ENCODE data around the gene L3HYPDH. TPM values are rescaled to one million over a fixed set of nuclear protein-coding genes. Genes with fewer than 3 reads are reported as not detected.

The L3HYPDH gene
- total and polyA plus RNA-seq, 2 of the 13 experiments (the other 11 are each of a cell fraction or from before 2014, with no cell fraction given), result 30.5 to 36.6 TPM

DNA sequence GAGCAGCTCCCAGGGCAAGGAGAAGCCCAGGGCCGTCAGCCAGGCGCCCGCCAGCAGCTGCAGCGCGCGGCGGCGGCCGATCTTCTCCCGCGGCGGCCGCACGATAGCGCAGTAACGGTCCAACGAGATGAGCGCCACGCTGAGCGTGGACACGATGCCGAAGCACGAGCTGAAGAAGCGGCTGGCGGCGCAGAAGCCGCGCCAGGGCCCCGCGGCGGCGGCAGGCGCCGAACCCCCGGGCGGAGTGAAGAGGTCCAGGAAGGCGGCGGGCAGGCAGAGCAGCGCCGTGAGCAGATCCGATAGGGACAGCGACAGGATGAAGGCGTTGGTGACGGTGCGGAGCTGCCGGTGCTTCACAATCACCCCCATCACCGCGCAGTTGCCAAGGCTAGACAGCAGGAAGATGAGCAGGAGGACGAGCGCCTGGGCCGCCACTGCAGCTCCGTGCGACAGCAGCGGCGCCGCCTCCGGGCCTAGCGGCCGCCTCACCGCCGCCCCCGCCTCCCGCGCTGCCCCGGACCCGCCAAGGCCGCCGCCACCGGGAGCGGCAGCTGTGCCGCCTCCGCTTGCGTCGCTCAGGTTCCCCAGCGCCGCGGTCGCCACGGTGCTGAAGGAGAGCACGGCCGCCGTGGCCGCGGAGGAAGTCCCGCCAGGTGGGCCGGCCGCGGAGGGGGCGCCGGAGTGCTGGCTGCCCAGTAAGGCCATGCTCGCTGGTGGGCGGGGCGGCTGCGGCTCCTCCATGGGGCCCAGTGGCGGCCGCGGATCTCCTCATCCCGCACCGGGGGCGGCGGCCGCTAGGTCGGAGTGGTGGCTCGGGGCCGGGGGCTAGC lies 19.5 kb downstream of the L3HYPDH start (continued):
- TF ChIP-seq, protein P1, sequence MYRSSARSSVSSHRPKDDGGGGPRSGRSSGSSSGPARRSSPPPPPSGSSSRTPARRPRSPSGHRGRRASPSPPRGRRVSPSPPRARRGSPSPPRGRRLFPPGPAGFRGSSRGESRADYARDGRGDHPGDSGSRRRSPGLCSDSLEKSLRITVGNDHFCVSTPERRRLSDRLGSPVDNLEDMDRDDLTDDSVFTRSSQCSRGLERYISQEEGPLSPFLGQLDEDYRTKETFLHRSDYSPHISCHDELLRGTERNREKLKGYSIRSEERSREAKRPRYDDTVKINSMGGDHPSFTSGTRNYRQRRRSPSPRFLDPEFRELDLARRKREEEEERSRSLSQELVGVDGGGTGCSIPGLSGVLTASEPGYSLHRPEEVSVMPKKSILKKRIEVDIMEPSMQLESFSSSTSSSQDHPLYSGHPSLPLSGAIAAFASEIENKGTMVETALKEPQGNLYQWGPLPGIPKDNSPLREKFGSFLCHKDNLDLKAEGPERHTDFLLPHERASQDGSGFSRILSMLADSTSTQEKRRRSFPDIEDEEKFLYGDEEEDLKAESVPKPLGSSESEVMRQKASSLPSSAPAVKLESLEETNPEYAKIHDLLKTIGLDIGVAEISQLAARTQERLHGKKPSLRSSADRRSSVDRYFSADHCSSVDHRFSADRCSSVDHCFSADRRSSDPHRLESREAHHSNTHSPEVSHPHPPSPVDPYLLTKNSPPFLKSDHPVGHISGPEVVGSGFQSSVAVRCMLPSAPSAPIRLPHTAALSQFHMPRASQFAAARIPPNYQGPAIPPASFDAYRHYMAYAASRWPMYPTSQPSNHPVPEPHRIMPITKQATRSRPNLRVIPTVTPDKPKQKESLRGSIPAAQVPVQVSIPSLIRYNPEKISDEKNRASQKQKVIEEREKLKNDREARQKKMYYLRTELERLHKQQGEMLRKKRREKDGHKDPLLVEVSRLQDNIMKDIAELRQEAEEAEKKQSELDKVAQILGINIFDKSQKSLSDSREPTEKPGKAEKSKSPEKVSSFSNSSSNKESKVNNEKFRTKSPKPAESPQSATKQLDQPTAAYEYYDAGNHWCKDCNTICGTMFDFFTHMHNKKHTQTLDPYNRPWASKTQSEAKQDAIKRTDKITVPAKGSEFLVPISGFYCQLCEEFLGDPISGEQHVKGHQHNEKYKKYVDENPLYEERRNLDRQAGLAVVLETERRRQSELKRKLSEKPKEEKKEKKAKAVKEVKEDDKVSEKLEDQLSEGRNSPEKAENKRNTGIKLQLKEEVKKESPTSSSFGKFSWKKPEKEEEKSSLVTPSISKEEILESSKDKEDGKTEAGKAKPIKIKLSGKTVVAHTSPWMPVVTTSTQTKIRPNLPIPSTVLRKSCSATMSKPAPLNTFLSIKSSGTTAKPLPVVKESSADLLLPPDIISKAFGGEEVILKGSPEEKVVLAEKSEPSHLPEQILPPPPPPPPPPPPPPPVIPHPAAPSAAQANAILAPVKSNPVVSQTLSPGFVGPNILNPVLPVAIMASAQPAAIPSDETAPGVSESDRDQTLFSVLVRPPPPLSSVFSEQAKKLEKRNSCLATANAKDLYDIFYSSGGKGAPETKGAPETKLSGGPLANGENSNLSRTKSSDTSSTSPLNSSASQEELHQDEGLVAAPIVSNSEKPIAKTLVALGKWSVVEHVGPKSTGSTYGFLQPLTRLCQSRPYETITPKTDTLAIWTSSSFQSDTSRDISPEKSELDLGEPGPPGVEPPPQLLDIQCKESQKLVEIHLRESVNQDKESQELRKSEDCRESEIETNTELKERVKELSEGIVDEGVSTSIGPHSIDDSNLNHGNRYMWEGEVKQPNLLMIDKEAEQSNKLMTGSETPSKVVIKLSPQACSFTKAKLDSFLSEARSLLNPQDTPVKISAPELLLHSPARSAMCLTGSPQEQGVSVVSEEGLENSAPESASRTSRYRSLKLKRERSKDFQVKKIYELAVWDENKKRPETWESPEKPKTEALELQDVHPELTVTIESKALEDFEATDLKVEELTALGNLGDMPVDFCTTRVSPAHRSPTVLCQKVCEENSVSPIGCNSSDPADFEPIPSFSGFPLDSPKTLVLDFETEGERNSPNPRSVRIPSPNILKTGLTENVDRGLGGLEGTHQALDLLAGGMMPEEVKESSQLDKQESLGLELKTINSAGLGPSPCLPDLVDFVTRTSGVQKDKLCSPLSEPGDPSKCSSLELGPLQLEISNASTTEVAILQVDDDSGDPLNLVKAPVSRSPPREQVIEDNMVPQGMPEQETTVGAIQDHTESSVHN (CRISPR knock-in tag; IDR thresholded peaks at IDR 0.05), result no peak
- no peak for TF ChIP-seq STAG1 (CRISPR knock-in tag; IDR thresholded peaks at IDR 0.05)
- TF ChIP-seq ZNF12 (CRISPR knock-in tag; IDR thresholded peaks at IDR 0.05), result no peak
- TF ChIP-seq NFKBIZ (CRISPR knock-in tag; IDR thresholded peaks at IDR 0.05), result no peak
- TF ChIP-seq CEBPB (IDR thresholded peaks at IDR 0.05; ENCODE audit: borderline replicate concordance, low read depth, low read length), result no peak
- no peak for TF ChIP-seq SMYD3 (CRISPR knock-in tag; IDR thresholded peaks at IDR 0.05)
- TF ChIP-seq MTA1 (CRISPR knock-in tag; IDR thresholded peaks at IDR 0.05; ENCODE audit: borderline replicate concordance), result no peak; the same call in 1 of the 2 replicates
- TF ChIP-seq, protein P2, sequence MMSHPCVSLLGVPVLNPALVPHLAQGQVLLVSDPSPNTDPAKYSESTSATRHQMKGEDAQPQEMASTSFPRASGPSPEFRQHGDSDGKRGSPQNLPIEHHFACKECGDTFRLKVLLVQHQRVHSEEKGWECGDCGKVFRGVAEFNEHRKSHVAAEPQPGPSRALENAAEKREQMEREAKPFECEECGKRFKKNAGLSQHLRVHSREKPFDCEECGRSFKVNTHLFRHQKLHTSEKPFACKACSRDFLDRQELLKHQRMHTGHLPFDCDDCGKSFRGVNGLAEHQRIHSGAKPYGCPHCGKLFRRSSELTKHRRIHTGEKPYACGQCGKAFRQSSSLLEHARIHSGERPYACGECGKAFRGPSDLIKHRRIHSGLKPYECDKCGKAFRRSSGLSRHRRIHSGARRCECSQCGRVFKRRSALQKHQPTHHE (CRISPR knock-in tag; IDR thresholded peaks at IDR 0.05; ENCODE audit: borderline replicate concordance), result 0 out of 2 replicates have a peak, but pooled peaks have one; percentile 62
- no peak; the same call in 1 of the 2 replicates for TF ChIP-seq ETV5 (CRISPR knock-in tag; IDR thresholded peaks at IDR 0.05; ENCODE audit: borderline replicate concordance)
- TF ChIP-seq, protein P3, sequence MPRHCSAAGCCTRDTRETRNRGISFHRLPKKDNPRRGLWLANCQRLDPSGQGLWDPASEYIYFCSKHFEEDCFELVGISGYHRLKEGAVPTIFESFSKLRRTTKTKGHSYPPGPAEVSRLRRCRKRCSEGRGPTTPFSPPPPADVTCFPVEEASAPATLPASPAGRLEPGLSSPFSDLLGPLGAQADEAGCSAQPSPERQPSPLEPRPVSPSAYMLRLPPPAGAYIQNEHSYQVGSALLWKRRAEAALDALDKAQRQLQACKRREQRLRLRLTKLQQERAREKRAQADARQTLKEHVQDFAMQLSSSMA (CRISPR knock-in tag; IDR thresholded peaks at IDR 0.05), result 0 out of 2 replicates have a peak, but pooled peaks have one; percentile 45
- no peak for TF ChIP-seq TEAD3 (CRISPR knock-in tag; optimal IDR thresholded peaks at IDR 0.05; ENCODE audit: borderline replicate concordance)
- TF ChIP-seq SIX4 (CRISPR knock-in tag; IDR thresholded peaks at IDR 0.05), result no peak
- 0 out of 2 replicates have a peak, but pooled peaks have one; percentile 22 for TF ChIP-seq ZNF761 (CRISPR knock-in tag; conservative IDR thresholded peaks at IDR 0.05)
- TF ChIP-seq, protein P4, sequence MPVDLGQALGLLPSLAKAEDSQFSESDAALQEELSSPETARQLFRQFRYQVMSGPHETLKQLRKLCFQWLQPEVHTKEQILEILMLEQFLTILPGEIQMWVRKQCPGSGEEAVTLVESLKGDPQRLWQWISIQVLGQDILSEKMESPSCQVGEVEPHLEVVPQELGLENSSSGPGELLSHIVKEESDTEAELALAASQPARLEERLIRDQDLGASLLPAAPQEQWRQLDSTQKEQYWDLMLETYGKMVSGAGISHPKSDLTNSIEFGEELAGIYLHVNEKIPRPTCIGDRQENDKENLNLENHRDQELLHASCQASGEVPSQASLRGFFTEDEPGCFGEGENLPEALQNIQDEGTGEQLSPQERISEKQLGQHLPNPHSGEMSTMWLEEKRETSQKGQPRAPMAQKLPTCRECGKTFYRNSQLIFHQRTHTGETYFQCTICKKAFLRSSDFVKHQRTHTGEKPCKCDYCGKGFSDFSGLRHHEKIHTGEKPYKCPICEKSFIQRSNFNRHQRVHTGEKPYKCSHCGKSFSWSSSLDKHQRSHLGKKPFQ (CRISPR knock-in tag; IDR thresholded peaks at IDR 0.05; ENCODE audit: insufficient replicate concordance), result no peak
- TF ChIP-seq, protein P5, sequence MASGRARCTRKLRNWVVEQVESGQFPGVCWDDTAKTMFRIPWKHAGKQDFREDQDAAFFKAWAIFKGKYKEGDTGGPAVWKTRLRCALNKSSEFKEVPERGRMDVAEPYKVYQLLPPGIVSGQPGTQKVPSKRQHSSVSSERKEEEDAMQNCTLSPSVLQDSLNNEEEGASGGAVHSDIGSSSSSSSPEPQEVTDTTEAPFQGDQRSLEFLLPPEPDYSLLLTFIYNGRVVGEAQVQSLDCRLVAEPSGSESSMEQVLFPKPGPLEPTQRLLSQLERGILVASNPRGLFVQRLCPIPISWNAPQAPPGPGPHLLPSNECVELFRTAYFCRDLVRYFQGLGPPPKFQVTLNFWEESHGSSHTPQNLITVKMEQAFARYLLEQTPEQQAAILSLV (CRISPR knock-in tag; IDR thresholded peaks at IDR 0.05; ENCODE audit: borderline replicate concordance), result no peak
